ENCODE measurements around the gene PUSL1.

DNA sequence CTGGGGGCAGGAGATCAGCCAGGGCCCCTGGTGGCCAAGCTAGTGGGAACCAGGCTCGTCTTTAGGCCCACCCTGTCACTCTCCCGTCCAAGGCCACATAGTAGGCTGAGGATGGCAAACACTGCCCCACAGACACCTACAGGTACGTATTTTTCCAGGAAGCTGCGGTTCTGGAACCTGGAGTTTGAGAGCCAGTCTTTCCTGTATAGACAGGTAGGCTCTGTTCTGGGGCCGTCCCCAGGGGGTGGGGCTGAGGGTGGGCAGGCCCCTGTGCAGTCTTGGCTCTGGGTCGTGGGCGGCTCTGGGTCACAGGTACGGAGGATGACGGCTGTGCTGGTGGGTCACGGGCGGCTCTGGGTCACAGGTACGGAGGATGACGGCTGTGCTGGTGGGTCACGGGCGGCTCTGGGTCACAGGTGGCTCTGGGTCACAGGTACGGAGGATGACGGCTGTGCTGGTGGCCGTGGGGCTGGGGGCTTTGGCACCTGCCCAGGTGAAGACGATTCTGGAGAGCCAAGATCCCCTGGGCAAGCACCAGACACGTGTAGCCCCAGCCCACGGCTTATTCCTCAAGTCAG lies 2.2 kb downstream of the PUSL1 start:
- no peak for TF ChIP-seq CTCF (IDR thresholded peaks at IDR 0.05 in 4 of 5, conservative IDR thresholded peaks at IDR 0.05 in 1 of 5)
- no peak for TF ChIP-seq POLR2A (IDR thresholded peaks at IDR 0.05)
